BE2C (cell line): ENCODE results near the gene PRR19.
A peak's percentile ranks its signal among the peaks of the same experiment; 100 is the strongest.

Experiments
- DNase-seq: peaks from one replicate; pipeline ENCODE4 v3.0.0-alpha.2; 2020
- H3K27me3 ChIP-seq: fragments of 250-450 bp; sonication (Bioruptor Pico); 2 replicates; pipeline ENCODE4 v1.5.1; 2020; ENCODE audit warnings: mild to moderate bottlenecking
- H3K36me3 ChIP-seq: fragments of 250-450 bp; sonication (Bioruptor Pico); 2 replicates; pipeline ENCODE4 v1.5.1; 2020; ENCODE audit warnings: mild to moderate bottlenecking
- H3K4me1 ChIP-seq: fragments of 250-450 bp; sonication (Bioruptor Pico); 2 replicates; pipeline ENCODE4 v1.5.1; 2020
- H3K4me3 ChIP-seq: 2 replicates; pipeline ENCODE4 v1.5.1; 2011; ENCODE audit warnings: low read depth, low read length
- H3K9me3 ChIP-seq: fragments of 250-450 bp; sonication (Bioruptor Pico); 2 replicates; pipeline ENCODE4 v1.5.1; 2020
- CTCF ChIP-seq: IDR thresholded peaks from 2 replicates; pipeline ENCODE4 v1.5.1; 2012; ENCODE audit warnings: mild to moderate bottlenecking, low read depth, low read length

The PRR19 gene

GRCh38 chr19:42315024-42315423, 13.1 kb downstream of the PRR19 start:
- DNase-seq = no peak
- TF ChIP-seq CTCF = no peak
- Histone ChIP-seq H3K4me1 (no peaks in the 10 kb centered on the region), H3K27me3 (no peaks in the 10 kb centered on the region), H3K4me3 (no peak overlapping the region; the same call in 1 of the 2 replicates), H3K9me3 (no peaks in the 10 kb centered on the region), H3K36me3 (peaks cover 9% of the 10 kb centered on the region; the same call in 1 of the 2 replicates)

- peak; percentile 78 for DNase-seq
- Histone ChIP-seq H3K9me3 (no peaks in the 10 kb centered on the region), H3K36me3 (peaks cover 9% of the 10 kb centered on the region; the same call in 1 of the 2 replicates), H3K4me1 (no peaks in the 10 kb centered on the region), H3K4me3 (peak overlapping the region; percentile 51), H3K27me3 (no peaks in the 10 kb centered on the region)
- TF ChIP-seq CTCF = no peak
Observed at GRCh38 chr19:42316223-42317211, 14.6 kb downstream of the PRR19 start.

GRCh38 chr19:42317535-42317934, 15.6 kb downstream of the PRR19 start:
- H3K36me3 ChIP-seq = peaks cover 9% of the 10 kb centered on the region; the same call in 1 of the 2 replicates
- no peak for TF ChIP-seq CTCF
- no peaks in the 10 kb centered on the region for H3K9me3 ChIP-seq
- H3K4me3 ChIP-seq = peak overlapping the region; percentile 51; the same call in 1 of the 2 replicates
- H3K4me1 ChIP-seq = no peaks in the 10 kb centered on the region
- no peaks in the 10 kb centered on the region for H3K27me3 ChIP-seq
- DNase-seq = no peak

- H3K4me3 ChIP-seq = no peak overlapping the region
- H3K4me1 ChIP-seq = no peaks in the 10 kb centered on the region; the same call in 1 of the 2 replicates
- no peaks in the 10 kb centered on the region for H3K9me3 ChIP-seq
- DNase-seq = no peak
- TF ChIP-seq CTCF = no peak
- H3K27me3 ChIP-seq = no peaks in the 10 kb centered on the region
- no peaks in the 10 kb centered on the region for H3K36me3 ChIP-seq
Observed at GRCh38 chr19:42322305-42322704, 20.4 kb downstream of the PRR19 start.

GRCh38 chr19:42323473-42323851, 21.5 kb downstream of the PRR19 start:
- no peak for DNase-seq
- Histone ChIP-seq H3K36me3 (no peaks in the 10 kb centered on the region), H3K4me1 (no peaks in the 10 kb centered on the region; the same call in 1 of the 2 replicates), H3K9me3 (no peaks in the 10 kb centered on the region), H3K27me3 (no peaks in the 10 kb centered on the region), H3K4me3 (no peak overlapping the region)
- TF ChIP-seq CTCF = no peak
